ENCODE data around the gene FGF9. TPM values are rescaled to one million over a fixed set of nuclear protein-coding genes. Genes with fewer than 3 reads are reported as not detected.

The FGF9 gene
- total RNA-seq, 4 donors from 2014 or later, result 0.76 TPM; not detected in 3

DNA sequence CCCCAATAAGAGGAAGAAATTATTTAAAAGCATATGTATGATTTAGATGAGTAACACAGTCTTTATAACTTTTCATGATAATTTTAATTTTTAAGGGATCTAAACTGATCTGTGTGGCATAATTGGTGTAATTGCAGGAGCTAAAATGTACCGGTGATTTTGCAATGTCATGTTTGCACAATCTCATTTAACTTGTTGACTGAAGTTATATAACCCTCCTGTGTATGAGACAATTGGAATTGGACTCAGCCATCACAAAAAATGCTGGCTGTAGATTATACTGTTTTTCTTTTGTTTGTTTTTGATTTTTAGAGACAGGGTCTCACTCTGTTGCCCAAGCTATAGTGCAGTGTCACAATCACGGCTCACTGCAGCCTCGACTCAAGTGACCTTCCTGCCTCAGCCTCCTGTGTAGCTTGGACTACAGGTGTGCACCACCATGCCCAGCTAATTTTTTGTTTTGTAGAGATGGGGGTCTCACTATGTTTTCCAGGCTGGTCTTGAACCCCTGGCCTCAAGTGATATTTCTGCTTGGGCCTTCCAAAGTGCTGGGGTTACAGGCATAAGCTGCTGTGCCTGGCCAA lies 26.1 kb downstream of the FGF9 start:
- no peak for DNase-seq
- peaks cover 0 to 13% (median 0%) of the 10 kb centered on the region in 4 donors for H3K27me3 ChIP-seq
- WGBS, 2 donors, result 39 to 69% methylated on average over 1 to 3 of the region's 3 CpGs
- intact Hi-C loops (cut with DNase I), result no loop called here
- TF ChIP-seq, protein P1, sequence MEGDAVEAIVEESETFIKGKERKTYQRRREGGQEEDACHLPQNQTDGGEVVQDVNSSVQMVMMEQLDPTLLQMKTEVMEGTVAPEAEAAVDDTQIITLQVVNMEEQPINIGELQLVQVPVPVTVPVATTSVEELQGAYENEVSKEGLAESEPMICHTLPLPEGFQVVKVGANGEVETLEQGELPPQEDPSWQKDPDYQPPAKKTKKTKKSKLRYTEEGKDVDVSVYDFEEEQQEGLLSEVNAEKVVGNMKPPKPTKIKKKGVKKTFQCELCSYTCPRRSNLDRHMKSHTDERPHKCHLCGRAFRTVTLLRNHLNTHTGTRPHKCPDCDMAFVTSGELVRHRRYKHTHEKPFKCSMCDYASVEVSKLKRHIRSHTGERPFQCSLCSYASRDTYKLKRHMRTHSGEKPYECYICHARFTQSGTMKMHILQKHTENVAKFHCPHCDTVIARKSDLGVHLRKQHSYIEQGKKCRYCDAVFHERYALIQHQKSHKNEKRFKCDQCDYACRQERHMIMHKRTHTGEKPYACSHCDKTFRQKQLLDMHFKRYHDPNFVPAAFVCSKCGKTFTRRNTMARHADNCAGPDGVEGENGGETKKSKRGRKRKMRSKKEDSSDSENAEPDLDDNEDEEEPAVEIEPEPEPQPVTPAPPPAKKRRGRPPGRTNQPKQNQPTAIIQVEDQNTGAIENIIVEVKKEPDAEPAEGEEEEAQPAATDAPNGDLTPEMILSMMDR (IDR thresholded peaks at IDR 0.05), result no peak
- no peak for TF ChIP-seq POLR2A (IDR thresholded peaks at IDR 0.05)
- no peaks in the 10 kb centered on the region for H3K4me1 ChIP-seq
- no peak overlapping the region for H3K4me3 ChIP-seq
- H3K9me3 ChIP-seq, result no peaks in the 10 kb centered on the region
- H3K27ac ChIP-seq, result no peak overlapping the region
- no peaks in the 10 kb centered on the region for H3K36me3 ChIP-seq

- Histone ChIP-seq H3K27me3 (peaks cover 0 to 5% (median 0%) of the 10 kb centered on the region in 4 donors), H3K36me3 (no peaks in the 10 kb centered on the region), H3K4me1 (no peaks in the 10 kb centered on the region), H3K9me3 (no peaks in the 10 kb centered on the region), H3K27ac (no peak overlapping the region), H3K4me3 (no peak overlapping the region)
- DNase-seq, result no peak
- WGBS, 2 donors, result 69 to 73% methylated on average over 5 of the region's 5 CpGs
- TF ChIP-seq POLR2A (IDR thresholded peaks at IDR 0.05), result no peak
- TF ChIP-seq, protein P1 (IDR thresholded peaks at IDR 0.05), result no peak
- intact Hi-C loops (cut with DNase I), result no loop called here
These were observed 28.2 kb downstream of the FGF9 start for GRCh38 chr13:21698817-21699679.

DNA sequence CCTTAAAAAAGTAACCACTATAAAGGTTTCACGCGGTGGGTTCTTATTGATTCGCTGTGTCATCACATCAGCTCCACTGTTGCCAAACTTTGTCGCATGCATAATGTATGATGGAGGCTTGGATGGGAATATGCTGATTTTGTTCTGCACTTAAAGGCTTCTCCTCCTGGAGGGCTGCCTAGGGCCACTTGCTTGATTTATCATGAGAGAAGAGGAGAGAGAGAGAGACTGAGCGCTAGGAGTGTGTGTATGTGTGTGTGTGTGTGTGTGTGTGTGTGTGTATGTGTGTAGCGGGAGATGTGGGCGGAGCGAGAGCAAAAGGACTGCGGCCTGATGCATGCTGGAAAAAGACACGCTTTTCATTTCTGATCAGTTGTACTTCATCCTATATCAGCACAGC lies 30.6 kb downstream of the FGF9 start:
- H3K9me3 ChIP-seq, result no peaks in the 10 kb centered on the region
- no peak for DNase-seq
- no peak overlapping the region for H3K4me3 ChIP-seq
- H3K27ac ChIP-seq, result no peak overlapping the region
- H3K36me3 ChIP-seq, result no peaks in the 10 kb centered on the region
- intact Hi-C loops (cut with DNase I), result no loop called here
- no peaks in the 10 kb centered on the region for H3K4me1 ChIP-seq
- H3K27me3 ChIP-seq, result peaks cover 0 to 5% (median 0%) of the 10 kb centered on the region in 4 donors
- TF ChIP-seq POLR2A (IDR thresholded peaks at IDR 0.05), result no peak
- TF ChIP-seq, protein P1 (IDR thresholded peaks at IDR 0.05), result no peak
- 93 to 95% methylated on average over 9 to 10 of the region's 10 CpGs for WGBS, 2 donors

GRCh38 chr13:21703846-21704245 lies 33.0 kb downstream of the FGF9 start:
- H3K4me1 ChIP-seq, result no peaks in the 10 kb centered on the region

More at GRCh38 chr13:21703846-21704245, 33.0 kb downstream of the FGF9 start:
- H3K9me3 ChIP-seq, result no peaks in the 10 kb centered on the region
- intact Hi-C loops (cut with DNase I), result no loop called here
- no peak for DNase-seq
- TF ChIP-seq, protein P1 (IDR thresholded peaks at IDR 0.05), result no peak
- no peak overlapping the region for H3K27ac ChIP-seq
- H3K4me3 ChIP-seq, result no peak overlapping the region
- 66 to 70% methylated on average over 4 of the region's 4 CpGs for WGBS, 2 donors
- no peaks in the 10 kb centered on the region for H3K36me3 ChIP-seq
- H3K27me3 ChIP-seq, result peaks cover 0 to 5% (median 0%) of the 10 kb centered on the region in 4 donors
